Gastrocnemius medialis (tissue), 4 donors: ENCODE results near the gene ACBD6. TPM values are rescaled to one million over a fixed set of nuclear protein-coding genes. Genes with fewer than 3 reads are reported as not detected.

ENCODE experiments used
- ATAC-seq, 2 donors: fragments of 150-250 bp; one replicate each; pipeline ENCODE4 v1.9.1; 2016
- DNase-seq, 2 donors: peaks; one replicate each; pipeline ENCODE4 v3.0.0-alpha.2; 2019
- H3K27ac ChIP-seq, 4 donors: fragments of 200-600 bp; sonication (generic); 1 replicate in 1 of 4; 2 replicates in 3 of 4; pipeline ENCODE4 v1.5.1; 2016 to 2018; ENCODE audit warnings: mild to moderate bottlenecking in 2 of 4, moderate library complexity in 1 of 4
- H3K27me3 ChIP-seq, 3 donors: fragments of 200-600 bp; sonication (generic) in 2 of 3; 1 replicate in 1 of 3; 2 replicates in 2 of 3; pipeline versions ENCODE4 v1.5.1 to v1.6.0; 2016 to 2019; ENCODE audit warnings: mild to moderate bottlenecking in 1 of 3, moderate library complexity in 1 of 3
- H3K36me3 ChIP-seq, 2 donors: fragments of 200-600 bp; sonication (generic) in 1 of 2; one replicate each; pipeline ENCODE4 v1.5.1; 2017 to 2018
- H3K4me1 ChIP-seq, 2 donors: fragments of 200-600 bp; sonication (generic) in 1 of 2; one replicate each; pipeline ENCODE4 v1.5.1; 2016 to 2017; ENCODE audit warnings: mild to moderate bottlenecking in 2 of 2
- H3K4me3 ChIP-seq, 4 donors: fragments of 200-600 bp; sonication (generic) in 3 of 4; 1 replicate in 1 of 4; 2 replicates in 3 of 4; pipeline ENCODE4 v1.5.1; 2016 to 2019; ENCODE audit warnings: mild to moderate bottlenecking in 2 of 4
- H3K9me3 ChIP-seq, 3 donors: fragments of 200-600 bp; sonication (generic) in 2 of 3; 1 replicate in 1 of 3; 2 replicates in 2 of 3; pipeline ENCODE4 v1.5.1; 2016 to 2019
- CTCF ChIP-seq, 5 experiments: fragments of 450-650 bp in 3 of 5; fragments of 200-600 bp in 2 of 5; sonication (generic) in 2 of 5; IDR thresholded peaks in 4 of 5; conservative IDR thresholded peaks in 1 of 5; 1 replicate in 4 of 5; 2 replicates in 1 of 5; pipeline ENCODE4 v1.5.1; 2016 to 2019; ENCODE audit warnings: antibody characterized with exemption in 5 of 5, mild to moderate bottlenecking in 3 of 5, moderate library complexity in 3 of 5
- POLR2A ChIP-seq, 2 donors: fragments of 450-650 bp; IDR thresholded peaks; one replicate each; pipeline ENCODE4 v1.6.1; 2017; ENCODE audit warnings: antibody characterized with exemption in 2 of 2, mild to moderate bottlenecking in 2 of 2, moderate library complexity in 2 of 2
- in situ Hi-C, 4 donors: fragments of 200-750 bp; cut with MboI; loops; one replicate each; pipeline versions ENCODE4 v1.15.0 to v1.8.0; 2017; ENCODE audit warnings: low sequenced_read_pairs in 4 of 4
- intact Hi-C: fragments of 100-400 bp; cut with DNase I; formaldehyde crosslinking; loops from one replicate; pipeline ENCODE4 v1.15.1; 2023; ENCODE audit warnings: low total_unique reads
- total RNA-seq, 4 donors: library from RNA; depleted of rRNA; stranded (reverse); fragments of >200 nt; gene quantifications; one replicate each; pipeline versions ENCODE4 v1.1.0 to v1.2.3, GENCODE V29; 2016

ACBD6 gene
- total RNA-seq, 4 donors from 2014 or later, result 15.0 to 27.4 (median 19.1) TPM

DNA sequence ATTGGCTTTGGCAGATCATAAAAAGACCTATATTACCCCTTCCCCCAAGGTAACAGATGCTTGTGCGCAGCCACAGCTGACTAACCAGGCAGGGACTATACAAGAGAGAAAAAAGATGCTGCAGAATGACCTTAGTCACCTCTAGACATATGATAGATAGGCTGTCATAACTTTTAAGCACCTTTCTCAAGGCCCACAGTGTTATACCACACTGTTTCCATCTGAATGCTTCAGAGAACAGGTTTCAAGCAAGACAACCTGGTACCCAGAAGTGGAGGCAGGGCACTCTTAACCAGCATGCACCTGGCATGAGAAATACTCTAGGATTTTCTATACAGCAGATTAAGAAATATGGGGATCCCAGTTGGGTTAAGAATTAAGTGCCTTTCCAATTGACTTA, 43.6 kb upstream of the ACBD6 start:
- DNase-seq, result no peak
- in situ Hi-C loops, result no loop called here
- ATAC-seq, result no peak
- Histone ChIP-seq H3K27ac (no peak overlapping the region), H3K4me1 (peaks cover 0 to 17% of the 10 kb centered on the region in 2 donors), H3K9me3 (no peaks in the 10 kb centered on the region), H3K27me3 (no peaks in the 10 kb centered on the region), H3K36me3 (no peaks in the 10 kb centered on the region), H3K4me3 (no peak overlapping the region)
- intact Hi-C loops, result no loop called here
- TF ChIP-seq CTCF (IDR thresholded peaks at IDR 0.05 in 4 of 5, conservative IDR thresholded peaks at IDR 0.05 in 1 of 5) (no peak), POLR2A (IDR thresholded peaks at IDR 0.05) (no peak)

GRCh38 chr1:180544050-180544449, 41.7 kb upstream of the ACBD6 start:
- in situ Hi-C loops (no loop called here), intact Hi-C loops (no loop called here)
- no peak for DNase-seq
- Histone ChIP-seq H3K9me3 (no peaks in the 10 kb centered on the region), H3K4me3 (no peak overlapping the region), H3K27ac (no peak overlapping the region), H3K36me3 (no peaks in the 10 kb centered on the region), H3K27me3 (no peaks in the 10 kb centered on the region), H3K4me1 (peaks cover 0 to 17% of the 10 kb centered on the region in 2 donors)
- no peak for ATAC-seq
- TF ChIP-seq CTCF (IDR thresholded peaks at IDR 0.05 in 4 of 5, conservative IDR thresholded peaks at IDR 0.05 in 1 of 5) (no peak), POLR2A (IDR thresholded peaks at IDR 0.05) (no peak)

- intact Hi-C loops, result no loop called here
- no peaks in the 10 kb centered on the region for H3K9me3 ChIP-seq
- in situ Hi-C loops, result no loop called here
- H3K4me1 ChIP-seq, result peaks cover 0 to 13% of the 10 kb centered on the region in 2 donors
- H3K4me3 ChIP-seq, result no peak overlapping the region
- TF ChIP-seq CTCF (IDR thresholded peaks at IDR 0.05 in 4 of 5, conservative IDR thresholded peaks at IDR 0.05 in 1 of 5) (no peak), POLR2A (IDR thresholded peaks at IDR 0.05) (no peak)
- ATAC-seq, result no peak
- no peaks in the 10 kb centered on the region for H3K36me3 ChIP-seq
- no peak for DNase-seq
- H3K27me3 ChIP-seq, result no peaks in the 10 kb centered on the region
- peak overlapping the region in 2 of 4 donors; percentile 16 to 26 for H3K27ac ChIP-seq
Observed at GRCh38 chr1:180542838-180543145, 40.4 kb upstream of the ACBD6 start.

- in situ Hi-C loops (no loop called here), intact Hi-C loops (no loop called here)
- peaks cover 0 to 8% of the 10 kb centered on the region in 2 donors for H3K4me1 ChIP-seq
- H3K9me3 ChIP-seq, result no peaks in the 10 kb centered on the region
- no peaks in the 10 kb centered on the region for H3K27me3 ChIP-seq
- no peak for ATAC-seq
- H3K4me3 ChIP-seq, result no peak overlapping the region
- peak overlapping the region in 2 of 4 donors; percentile 16 to 26 for H3K27ac ChIP-seq
- no peaks in the 10 kb centered on the region for H3K36me3 ChIP-seq
- no peak for DNase-seq
- no peak for TF ChIP-seq CTCF (IDR thresholded peaks at IDR 0.05 in 4 of 5, conservative IDR thresholded peaks at IDR 0.05 in 1 of 5)
- no peak for TF ChIP-seq POLR2A (IDR thresholded peaks at IDR 0.05)
Observed at GRCh38 chr1:180542113-180542837, 39.9 kb upstream of the ACBD6 start.
